Measurements from ENCODE around the gene CRNN. TPM values are rescaled to one million over a fixed set of nuclear protein-coding genes. Genes with fewer than 3 reads are reported as not detected.

CRNN gene
- total RNA-seq, 1 experiment from 2014 or later: not detected

GRCh38 chr1:152386940-152387339, 27.1 kb downstream of the CRNN start (continued):
- TF ChIP-seq AR (CRISPR knock-in tag; IDR thresholded peaks at IDR 0.05): no peak
- no peak for TF ChIP-seq CREM (CRISPR knock-in tag; IDR thresholded peaks at IDR 0.05)
- no peak for TF ChIP-seq SP1 (CRISPR knock-in tag; conservative IDR thresholded peaks at IDR 0.05)
- TF ChIP-seq GRHL2 (CRISPR knock-in tag; IDR thresholded peaks at IDR 0.05; ENCODE audit: insufficient replicate concordance, severe bottlenecking): no peak
- TF ChIP-seq ZSCAN18 (CRISPR knock-in tag; IDR thresholded peaks at IDR 0.05): no peak
- TF ChIP-seq ZNF138 (CRISPR knock-in tag; conservative IDR thresholded peaks at IDR 0.05): no peak
- TF ChIP-seq ZNF532 (CRISPR knock-in tag; IDR thresholded peaks at IDR 0.05; ENCODE audit: borderline replicate concordance): no peak
- no peak for TF ChIP-seq GTF2I (CRISPR knock-in tag; conservative IDR thresholded peaks at IDR 0.05)
- no peak for TF ChIP-seq GABPB1 (CRISPR knock-in tag; IDR thresholded peaks at IDR 0.05)
- no peak for TF ChIP-seq FOXP1 (CRISPR knock-in tag; IDR thresholded peaks at IDR 0.05; ENCODE audit: borderline replicate concordance)
- no peak for TF ChIP-seq TEAD4 (CRISPR knock-in tag; IDR thresholded peaks at IDR 0.05)
- TF ChIP-seq ZNF423 (CRISPR knock-in tag; IDR thresholded peaks at IDR 0.05): no peak
- no peak for TF ChIP-seq ZNF396 (CRISPR knock-in tag; IDR thresholded peaks at IDR 0.05; ENCODE audit: borderline replicate concordance)
- TF ChIP-seq TEAD1 (CRISPR knock-in tag; IDR thresholded peaks at IDR 0.05): no peak

GRCh38 chr1:152380932-152381331, 33.1 kb downstream of the CRNN start:
- Mint-ChIP-seq H3K4me3 (no peak overlapping the region), H3K27me3 (ENCODE audit: low read depth) (peaks cover 19% of the 10 kb centered on the region), H3K36me3 (peaks cover 73% of the 10 kb centered on the region), H3K27ac (no peak overlapping the region), H3K9me3 (peaks cover 83% of the 10 kb centered on the region), H3K4me1 (no peaks in the 10 kb centered on the region)
- ATAC-seq: no peak
- no peak for DNase-seq (ENCODE audit: low spot score)
- ChIA-PET POLR2A (no interaction called here), CTCF (no interaction called here)
- TF ChIP-seq PREB (CRISPR knock-in tag; IDR thresholded peaks at IDR 0.05; ENCODE audit: borderline replicate concordance): no peak

- Mint-ChIP-seq H3K4me3 (no peak overlapping the region), H3K36me3 (peaks cover 73% of the 10 kb centered on the region), H3K27me3 (ENCODE audit: low read depth) (peaks cover 7% of the 10 kb centered on the region), H3K9me3 (peaks cover 95% of the 10 kb centered on the region), H3K4me1 (no peaks in the 10 kb centered on the region), H3K27ac (no peak overlapping the region)
- ATAC-seq (no peak), DNase-seq (ENCODE audit: low spot score) (no peak)
- ChIA-PET CTCF (no interaction called here), POLR2A (no interaction called here)
- no peak for TF ChIP-seq HMGXB4 (CRISPR knock-in tag; IDR thresholded peaks at IDR 0.05)
- TF ChIP-seq E2F4 (CRISPR knock-in tag; IDR thresholded peaks at IDR 0.05; ENCODE audit: borderline replicate concordance, low read depth): no peak
- TF ChIP-seq ZNF512 (CRISPR knock-in tag; IDR thresholded peaks at IDR 0.05; ENCODE audit: borderline replicate concordance): no peak
- TF ChIP-seq SP1 (CRISPR knock-in tag; conservative IDR thresholded peaks at IDR 0.05): no peak
- TF ChIP-seq MAX (CRISPR knock-in tag; IDR thresholded peaks at IDR 0.05): no peak
These were observed 39.6 kb downstream of the CRNN start for GRCh38 chr1:152374451-152374850.
